ENCODE measurements around the gene KRTAP11-1. TPM values are rescaled to one million over a fixed set of nuclear protein-coding genes. Genes with fewer than 3 reads are reported as not detected.

KRTAP11-1 gene
- not detected in 2 replicates for total RNA-seq

DNA sequence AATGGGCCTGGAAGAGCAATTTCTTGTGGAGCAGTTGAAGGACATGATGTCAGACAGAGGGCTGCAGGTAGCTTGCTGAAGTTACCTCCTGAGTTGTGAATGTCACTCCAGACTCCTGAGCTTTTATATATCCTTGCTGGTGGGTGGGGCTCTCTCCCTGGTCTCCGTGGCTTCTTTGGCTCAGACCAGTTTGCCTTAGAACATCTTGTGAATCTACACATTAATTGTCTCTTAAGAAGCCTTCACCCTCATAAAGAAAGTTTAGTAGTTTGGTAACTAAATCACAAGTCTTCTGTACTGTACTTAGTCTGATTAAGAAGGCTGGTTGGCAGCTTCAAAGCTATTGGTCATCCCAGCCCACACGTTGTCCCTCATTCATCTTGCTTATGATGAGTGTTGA is at the start of gene KRTAP11-1:
TSS of gene KRTAP11-1 (minus strand) at position 101 of the 400 bp plus-strand sequence. CDS start at position 45, 56 bp downstream.

Other genes starting within 250 kb of the KRTAP11-1 start
- gene KRTAP20-2, start 246.4 kb downstream of the KRTAP11-1 start, total RNA-seq = not detected in 2 replicates
- gene KRTAP20-3, start 238.7 kb downstream of the KRTAP11-1 start, total RNA-seq = not detected in 2 replicates
- gene KRTAP21-3, start 162.8 kb downstream of the KRTAP11-1 start, total RNA-seq = not detected in 2 replicates
- gene KRTAP21-2, start 134.3 kb downstream of the KRTAP11-1 start, total RNA-seq = not detected in 2 replicates
- not detected in 2 replicates for gene KRTAP21-1, start 126.2 kb downstream of the KRTAP11-1 start, total RNA-seq
- gene KRTAP8-1, start 68.3 kb downstream of the KRTAP11-1 start, total RNA-seq = not detected in 2 replicates
- gene KRTAP7-1, start 51.8 kb downstream of the KRTAP11-1 start, total RNA-seq = not detected in 2 replicates
- gene KRTAP19-8, start 156.9 kb upstream of the KRTAP11-1 start, total RNA-seq = not detected in 2 replicates

Measured in smooth muscle cell of the umbilical artery (primary cell).